GM19395 (cell line): Measurements from ENCODE around the gene SPTSSB.

Source experiments
- ATAC-seq: cut with Tn5 transposase; IDR thresholded peaks from one replicate; pipeline ENCODE4 v1.9.1; 2021; ENCODE audit warnings: mild to moderate bottlenecking, moderate library complexity; ENCODE audit not compliant: unreplicated experiment

Gene SPTSSB, protein sequence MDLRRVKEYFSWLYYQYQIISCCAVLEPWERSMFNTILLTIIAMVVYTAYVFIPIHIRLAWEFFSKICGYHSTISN

DNA sequence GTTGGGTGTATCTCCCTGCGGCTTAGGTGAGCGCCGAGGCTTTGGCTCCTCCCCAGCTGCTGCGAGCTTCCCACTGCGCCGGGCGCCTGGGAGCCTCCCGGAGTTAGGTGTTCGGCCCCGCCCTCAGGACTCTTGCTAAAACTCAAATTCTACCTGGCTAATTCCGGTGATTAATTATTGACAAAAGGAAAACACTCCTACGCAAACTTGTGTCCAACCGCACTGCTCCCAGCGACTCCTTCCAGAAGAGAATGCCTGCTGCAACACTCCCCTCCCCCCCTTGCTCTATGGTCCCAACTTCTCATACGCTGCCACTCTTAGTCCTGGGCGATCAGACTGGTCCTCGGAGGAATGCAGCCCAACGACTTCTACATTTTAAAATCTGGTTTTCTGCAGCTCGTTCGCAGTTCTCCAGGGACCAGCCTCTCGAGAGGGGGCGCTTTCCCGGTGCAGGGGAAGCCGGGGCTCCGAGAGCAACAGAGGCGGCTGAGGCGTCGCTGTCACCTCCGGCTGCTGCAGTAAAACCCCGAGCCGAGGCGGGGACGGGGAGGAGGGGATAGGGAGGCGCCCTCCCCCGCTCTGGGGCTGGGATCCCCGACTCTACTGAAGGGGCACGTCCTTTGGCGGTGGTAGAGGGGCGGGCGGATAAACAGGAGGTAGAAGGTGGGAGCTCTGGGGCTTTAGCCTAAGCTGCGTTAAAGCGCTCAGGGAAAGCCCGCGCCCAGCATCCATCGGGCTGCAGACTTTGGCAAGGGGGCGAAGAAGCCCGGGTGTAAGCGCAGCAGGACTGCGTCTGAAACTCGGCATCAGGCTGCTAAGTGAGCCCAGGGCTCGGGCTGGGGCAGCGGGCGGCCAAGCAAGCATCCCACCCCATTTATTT, at the start of gene SPTSSB:
SPTSSB (minus strand) TSS at position 77 of the 880 bp plus-strand sequence. CDS start 25,194 bp downstream, outside the sequence.
- peak; percentile 67 for ATAC-seq

GRCh38 chr3:161420746-161421145, 49.4 kb upstream of the SPTSSB start:
- ATAC-seq = no peak

GRCh38 chr3:161419555-161420333, 48.4 kb upstream of the SPTSSB start:
- no peak for ATAC-seq

DNA sequence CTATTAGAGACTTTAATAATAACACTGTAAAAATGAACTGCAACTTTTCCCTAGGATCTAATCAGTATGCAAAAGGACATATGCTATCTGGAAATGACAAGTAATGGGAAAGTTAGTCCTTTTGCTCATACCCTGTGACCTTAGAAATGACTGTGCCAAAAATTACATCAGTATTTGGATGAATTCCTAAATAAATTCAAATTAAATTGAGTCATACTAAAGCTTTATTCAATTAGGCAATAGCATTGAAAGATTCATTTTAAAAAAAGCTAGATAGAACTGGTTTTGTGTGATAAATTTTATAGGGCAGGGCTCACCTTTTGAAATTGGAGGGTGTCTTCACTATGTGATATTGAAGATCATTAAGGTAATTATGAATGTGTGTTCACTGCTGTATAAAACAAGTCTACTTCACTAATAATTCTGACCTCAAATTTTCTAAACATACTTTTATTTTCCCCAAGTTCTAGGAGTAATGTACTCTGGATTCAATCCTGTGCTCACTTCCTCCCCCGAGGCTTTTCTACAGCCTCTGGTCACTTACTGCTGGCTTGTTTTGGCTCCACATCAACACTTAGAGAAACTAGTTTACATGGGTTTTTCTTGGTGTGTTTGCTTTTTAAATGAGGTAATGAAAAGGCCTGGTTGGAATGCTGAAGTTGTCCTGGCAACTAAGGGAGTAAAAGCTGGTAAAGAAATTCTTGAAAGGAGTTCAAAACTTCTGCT, 44.4 kb upstream of the SPTSSB start:
- no peak for ATAC-seq

DNA sequence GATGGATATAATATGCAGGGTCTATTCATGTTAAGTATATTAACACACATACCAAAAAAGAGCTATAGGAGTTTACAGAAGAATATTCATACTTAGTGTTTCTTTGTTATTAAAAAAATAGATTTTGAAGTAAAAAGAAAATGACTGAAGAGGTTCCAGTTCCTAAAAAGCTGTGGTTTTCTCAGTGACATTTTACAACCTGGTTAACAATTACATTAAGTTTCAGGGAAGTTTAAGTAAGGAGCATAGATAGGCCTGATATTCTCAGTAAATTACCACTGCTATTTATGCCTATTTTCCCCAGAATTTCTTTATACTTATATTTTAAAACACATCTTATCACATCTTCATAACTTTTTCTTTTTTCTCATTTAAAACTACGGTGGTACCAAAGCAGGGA, 43.6 kb upstream of the SPTSSB start:
- no peak for ATAC-seq

DNA sequence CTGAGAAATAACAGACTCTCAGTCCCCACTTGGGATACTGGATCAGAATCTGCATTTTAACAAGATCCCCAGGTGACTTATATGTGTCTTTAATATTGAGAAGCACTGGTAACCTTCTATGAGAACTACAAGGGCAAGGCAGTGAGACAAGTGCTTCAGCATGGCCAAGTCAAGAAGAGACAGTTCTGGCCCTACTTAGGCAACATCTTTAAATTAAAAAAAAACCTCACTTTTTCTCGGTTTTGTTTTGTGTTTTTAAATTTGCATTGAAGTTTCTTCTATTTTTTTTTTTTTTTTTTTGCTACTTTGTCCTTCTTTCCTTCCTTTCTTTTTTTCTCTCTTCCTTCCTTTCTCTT, 42.5 kb upstream of the SPTSSB start:
- peak; percentile 55 for ATAC-seq

GRCh38 chr3:161413127-161413854, 42.0 kb upstream of the SPTSSB start:
- ATAC-seq = peak; percentile 40

- ATAC-seq = no peak
Observed at GRCh38 chr3:161412123-161412522, 40.8 kb upstream of the SPTSSB start.

DNA sequence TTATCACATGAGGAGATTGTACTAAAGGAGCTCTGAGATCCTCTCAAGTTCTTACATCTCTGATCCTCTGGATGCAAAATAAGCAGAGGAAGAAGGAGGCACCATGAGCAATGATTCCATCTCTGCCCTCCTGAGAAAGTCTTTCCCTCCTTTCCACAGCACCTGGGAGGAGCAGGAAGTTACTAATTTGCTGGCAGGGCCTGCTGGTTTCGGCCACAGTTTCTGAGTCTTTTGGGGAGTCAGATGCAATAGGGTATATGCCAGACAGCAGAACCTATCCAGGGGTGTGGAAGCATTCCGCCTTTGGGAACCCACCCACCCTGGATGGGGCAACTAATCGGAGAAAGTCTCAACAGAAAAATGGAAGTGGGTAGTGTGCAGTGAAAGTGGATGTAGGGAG, 38.5 kb upstream of the SPTSSB start:
- ATAC-seq = no peak

- ATAC-seq = peak; percentile 55
Observed at GRCh38 chr3:161409069-161409468, 37.8 kb upstream of the SPTSSB start.

GRCh38 chr3:161406594-161407555, 35.6 kb upstream of the SPTSSB start:
- ATAC-seq = no peak

DNA sequence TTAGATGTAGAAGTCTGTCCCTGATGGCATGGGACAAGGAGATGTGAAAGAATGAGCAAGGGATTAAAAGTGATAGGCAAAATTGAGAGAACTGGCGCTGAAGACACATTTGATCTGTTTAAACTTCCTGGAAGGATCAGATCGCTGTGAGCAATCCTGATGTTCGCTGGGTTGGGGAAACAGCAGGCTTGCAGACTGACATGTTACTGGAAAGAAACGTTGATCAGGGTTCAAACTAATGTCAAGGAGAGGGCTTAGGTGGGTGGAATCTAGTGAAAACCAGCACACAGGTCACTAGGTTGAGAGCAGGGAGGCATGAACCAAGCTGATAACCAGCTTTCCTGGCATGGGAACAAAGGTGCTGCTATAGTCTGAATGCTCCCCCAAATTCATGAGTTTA, 34.5 kb upstream of the SPTSSB start:
- no peak for ATAC-seq

DNA sequence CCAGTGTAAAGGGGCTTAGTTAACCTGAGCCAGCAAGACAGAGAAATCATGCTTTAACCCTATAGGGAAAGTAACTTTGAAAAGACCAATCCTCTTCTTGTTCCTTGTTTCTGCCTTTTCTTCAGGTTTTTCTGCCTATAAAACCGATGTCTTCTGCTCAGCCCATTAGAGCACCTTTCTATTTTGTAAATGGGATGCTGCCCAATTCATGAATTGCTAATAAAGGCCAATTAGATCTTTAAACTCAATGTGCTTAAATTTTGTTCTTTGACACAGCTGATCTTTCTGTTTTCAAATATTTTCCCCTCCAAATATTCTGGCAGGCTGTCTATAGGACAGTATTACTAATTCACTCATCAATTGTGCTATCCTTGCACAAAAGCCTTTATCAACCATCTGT, 33.8 kb upstream of the SPTSSB start:
- ATAC-seq = no peak

- no peak for ATAC-seq
Observed at GRCh38 chr3:161403251-161403650, 31.9 kb upstream of the SPTSSB start.

GRCh38 chr3:161401389-161401788, 30.1 kb upstream of the SPTSSB start:
- ATAC-seq = no peak

DNA sequence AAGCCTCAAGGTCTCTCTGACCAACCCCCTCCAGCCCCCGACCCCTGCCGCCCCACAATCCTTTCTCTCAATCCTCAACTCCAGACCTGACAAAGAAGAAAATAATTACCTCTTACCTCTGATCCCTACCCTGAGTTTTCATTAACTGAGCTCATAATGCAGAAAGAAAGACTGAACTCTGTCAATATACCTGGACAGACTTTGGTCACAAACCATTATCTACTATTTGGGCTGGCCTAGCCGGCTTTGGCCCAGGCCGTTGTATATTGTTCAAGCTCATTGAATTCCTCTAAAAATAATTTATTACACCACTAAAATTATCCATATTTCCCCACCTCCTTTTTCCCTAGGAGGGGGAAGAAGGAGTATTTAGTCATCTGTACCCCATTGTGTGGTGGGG, 29.3 kb upstream of the SPTSSB start:
- ATAC-seq = no peak

DNA sequence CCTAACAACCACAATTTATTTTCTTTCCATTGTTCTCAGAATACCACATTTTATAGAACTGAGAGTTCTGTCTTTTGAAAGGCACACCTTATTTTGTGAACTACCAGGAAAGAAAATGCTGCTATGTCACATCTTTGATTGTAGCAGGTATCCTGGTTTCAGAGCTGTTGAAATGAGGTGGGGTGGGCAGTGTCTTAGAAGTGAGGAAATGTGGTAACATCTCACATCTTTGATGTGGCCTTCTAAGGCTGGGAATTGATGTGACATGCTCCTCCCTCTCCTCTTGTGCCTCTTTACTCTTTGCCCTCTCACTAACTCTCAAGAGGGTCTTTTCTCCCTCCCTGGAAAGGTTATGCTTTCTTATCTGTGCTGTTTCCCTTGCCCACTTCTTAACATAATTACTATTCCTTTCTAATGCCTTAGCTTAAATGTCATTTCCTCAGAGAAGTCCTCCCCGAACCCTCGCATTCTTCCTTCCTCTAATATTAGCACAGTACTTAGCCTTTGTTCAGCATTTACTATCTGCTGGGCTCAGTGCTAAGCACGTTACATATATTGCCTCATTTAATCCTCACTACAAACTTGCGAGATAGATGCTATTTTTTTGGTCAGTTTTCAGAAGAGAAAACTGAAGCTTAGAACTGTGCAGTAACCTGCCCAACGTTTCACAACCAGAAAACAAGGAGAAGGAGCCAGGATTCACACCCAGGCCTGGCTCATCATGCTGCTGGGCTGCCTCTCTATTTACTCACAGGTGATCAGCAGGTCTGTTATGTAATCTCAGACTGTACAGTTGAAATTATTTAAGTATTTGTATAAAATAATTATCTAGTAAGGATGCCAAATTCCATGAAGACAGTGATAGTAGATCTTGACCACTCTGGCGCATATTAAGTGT, 24.0 kb upstream of the SPTSSB start:
- ATAC-seq = no peak

- ATAC-seq = peak; percentile 79
Observed at GRCh38 chr3:161393803-161394202, 22.5 kb upstream of the SPTSSB start.
